GM12872 (cell line): Measurements from ENCODE around the gene FAM184B.

ENCODE experiments used
- TF ChIP-seq, protein P1 (sequence below): IDR thresholded peaks from 3 replicates; pipeline ENCODE4 v1.5.1; 2011; ENCODE audit warnings: low read depth, mild to moderate bottlenecking, low read length, moderate library complexity; ENCODE audit not compliant: insufficient read depth

The FAM184B gene

DNA sequence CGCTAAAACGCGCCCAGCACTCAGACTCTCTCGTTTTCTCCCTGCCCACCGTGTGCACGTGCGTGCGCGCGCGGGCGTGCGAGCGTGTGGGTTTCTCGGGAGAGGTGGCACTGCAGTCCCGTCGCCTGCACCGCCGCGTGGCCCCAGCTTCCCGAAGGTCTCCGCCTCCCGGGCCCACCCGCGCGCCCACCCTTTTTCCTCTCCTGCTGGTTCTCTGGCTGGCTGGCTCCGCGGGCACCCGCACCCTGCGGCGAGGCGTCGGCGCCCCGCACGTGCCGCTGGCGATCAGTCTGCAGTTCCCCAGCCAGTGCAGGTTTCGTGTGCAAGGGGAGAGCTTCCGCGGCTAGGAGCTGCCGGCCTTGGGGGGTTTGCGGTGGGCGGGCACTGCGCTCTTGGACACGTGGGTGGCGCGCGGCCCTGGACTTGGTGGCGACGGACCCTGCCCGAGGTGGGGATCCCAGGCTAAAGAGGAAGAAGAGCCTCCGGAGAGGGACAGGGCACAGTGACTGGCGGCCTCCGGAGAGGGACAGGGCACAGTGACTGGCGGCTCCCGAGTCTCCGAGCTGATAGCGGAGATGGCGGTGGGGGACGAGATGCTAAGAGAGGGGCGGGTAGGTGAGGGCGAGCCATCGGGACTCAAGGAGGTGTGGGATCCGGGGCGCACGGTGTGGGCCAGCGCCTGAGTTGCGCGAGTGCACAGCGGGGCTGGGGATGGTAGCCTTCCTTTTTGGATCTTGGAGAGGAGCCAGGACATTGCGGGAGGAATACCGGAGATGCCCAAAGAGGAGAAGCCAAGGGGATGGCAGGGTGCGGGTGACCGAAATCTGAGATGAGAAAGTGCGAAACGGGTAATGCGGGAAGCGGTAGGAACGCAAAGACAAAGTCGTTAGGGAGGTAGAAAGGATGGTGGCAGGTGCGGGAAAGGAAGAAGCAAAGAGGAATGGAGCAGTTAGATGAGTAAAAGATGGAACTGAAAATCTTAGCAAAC lies at the start of gene FAM184B:
Gene FAM184B, minus strand, starts transcription at position 322 of the 988 bp plus-strand sequence. CDS start 322 bp downstream, outside the sequence.
- TF ChIP-seq, protein P1, sequence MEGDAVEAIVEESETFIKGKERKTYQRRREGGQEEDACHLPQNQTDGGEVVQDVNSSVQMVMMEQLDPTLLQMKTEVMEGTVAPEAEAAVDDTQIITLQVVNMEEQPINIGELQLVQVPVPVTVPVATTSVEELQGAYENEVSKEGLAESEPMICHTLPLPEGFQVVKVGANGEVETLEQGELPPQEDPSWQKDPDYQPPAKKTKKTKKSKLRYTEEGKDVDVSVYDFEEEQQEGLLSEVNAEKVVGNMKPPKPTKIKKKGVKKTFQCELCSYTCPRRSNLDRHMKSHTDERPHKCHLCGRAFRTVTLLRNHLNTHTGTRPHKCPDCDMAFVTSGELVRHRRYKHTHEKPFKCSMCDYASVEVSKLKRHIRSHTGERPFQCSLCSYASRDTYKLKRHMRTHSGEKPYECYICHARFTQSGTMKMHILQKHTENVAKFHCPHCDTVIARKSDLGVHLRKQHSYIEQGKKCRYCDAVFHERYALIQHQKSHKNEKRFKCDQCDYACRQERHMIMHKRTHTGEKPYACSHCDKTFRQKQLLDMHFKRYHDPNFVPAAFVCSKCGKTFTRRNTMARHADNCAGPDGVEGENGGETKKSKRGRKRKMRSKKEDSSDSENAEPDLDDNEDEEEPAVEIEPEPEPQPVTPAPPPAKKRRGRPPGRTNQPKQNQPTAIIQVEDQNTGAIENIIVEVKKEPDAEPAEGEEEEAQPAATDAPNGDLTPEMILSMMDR = no peak

DNA sequence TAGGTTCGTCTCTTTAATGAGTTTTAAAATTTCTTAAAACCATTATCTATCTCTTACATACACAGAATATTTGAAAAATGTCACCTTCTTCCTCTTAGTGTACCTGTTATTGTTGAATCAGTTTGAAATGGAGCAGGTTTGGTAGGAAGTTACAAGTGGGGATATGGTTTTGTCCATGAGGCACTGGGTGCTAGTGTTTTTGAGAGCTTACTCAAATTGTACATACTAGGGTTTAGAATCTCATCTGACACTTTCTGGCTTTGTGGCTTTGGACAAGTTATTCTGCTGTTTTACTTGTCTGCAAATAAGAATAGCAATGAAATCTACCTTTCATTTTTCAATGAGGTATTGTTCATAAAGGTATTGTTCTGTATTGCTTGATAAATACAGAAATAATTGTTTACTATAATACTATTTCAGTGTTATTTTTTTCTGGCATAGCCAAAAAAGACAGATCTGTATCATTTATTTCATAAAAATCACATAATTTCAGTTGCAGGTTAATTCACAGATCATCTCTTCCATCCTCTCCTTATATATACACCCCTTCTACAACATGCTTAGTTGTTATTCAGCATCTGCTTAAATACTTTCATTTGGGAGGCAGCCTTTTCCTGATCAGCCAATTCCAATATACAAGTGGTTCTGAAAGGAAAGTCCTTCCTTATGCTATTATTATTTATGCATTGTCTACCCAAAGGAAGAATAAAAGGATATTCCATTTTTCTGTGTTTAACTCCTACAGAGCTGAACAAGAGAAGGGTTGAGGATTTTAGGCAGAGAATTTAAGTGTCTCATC lies 42.6 kb upstream of the FAM184B start:
- TF ChIP-seq, protein P1 = no peak

DNA sequence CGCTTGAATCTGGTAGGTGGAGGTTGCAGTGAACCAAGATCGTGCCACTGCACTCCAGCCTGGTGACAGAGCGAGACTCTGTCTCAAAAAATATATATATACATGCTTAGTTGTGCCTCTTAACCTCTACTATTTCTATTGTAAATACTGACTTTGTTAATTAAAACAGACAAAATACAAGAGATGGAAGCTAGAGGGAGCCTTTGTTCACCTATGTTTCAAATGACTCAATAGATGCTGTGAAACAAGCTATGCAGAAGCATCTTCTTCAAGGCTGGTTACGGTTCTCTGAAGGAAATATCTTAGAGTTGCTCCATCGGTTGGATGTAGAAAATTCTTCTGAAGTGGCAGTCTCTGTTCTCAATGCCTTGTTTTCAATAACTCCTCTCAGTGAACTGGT lies 35.6 kb upstream of the FAM184B start:
- TF ChIP-seq, protein P1 = peak; percentile 53

DNA sequence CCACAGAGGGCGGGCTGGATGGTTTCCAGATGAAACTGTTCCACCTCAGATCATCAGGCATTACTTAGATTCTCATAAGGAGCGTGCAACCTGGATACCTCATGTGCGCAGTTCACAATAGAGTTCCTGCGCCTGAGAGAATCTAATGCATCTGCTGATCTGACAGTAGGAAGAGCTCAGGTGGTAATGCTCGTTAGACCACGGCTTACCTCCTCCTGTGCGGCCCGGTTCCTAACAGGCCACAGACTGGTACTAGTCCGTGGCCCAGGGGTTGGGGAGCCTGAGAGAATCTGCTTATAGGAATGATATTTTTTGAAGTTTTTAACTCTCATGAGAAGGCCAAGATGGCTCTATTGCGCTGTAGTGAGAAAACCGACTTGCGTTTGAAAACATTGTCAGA lies 34.7 kb upstream of the FAM184B start:
- TF ChIP-seq, protein P1 = no peak

DNA sequence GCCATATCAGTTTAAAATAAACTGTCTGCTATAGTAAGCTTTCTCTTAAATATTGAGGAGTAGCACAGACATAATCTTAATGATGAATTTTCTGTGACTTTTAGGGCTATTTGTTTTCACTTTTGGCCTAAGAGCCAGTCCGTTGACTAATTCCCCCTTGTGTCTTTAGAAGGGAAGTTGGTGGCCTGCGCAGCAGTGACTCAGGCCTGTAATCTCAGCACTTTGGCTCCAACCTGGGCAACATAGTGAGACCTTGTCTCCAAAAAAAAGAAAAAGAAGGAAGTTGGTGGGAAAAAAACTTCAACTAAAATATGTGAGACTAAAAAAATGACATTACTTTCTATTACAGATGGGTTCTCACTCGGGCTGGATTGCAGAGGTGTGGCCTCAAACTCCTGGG lies 32.7 kb upstream of the FAM184B start:
- TF ChIP-seq, protein P1 = no peak

DNA sequence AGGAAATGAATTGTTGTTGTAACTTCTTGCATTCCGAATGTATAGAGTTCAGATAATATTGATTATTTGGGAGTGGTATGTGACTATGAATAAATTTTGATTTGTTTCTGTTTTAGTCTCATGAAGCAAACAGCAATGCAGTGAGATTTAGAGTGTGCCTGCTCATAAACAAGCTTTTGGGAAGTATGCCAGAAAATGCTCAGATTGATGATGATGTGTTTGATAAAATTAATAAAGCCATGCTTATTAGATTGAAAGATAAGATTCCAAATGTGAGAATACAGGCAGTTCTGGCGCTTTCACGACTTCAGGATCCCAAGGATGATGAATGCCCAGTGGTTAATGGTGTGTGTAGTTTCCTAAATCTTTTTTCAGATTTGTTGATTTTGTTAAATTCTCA lies 31.4 kb upstream of the FAM184B start:
- TF ChIP-seq, protein P1 = no peak

DNA sequence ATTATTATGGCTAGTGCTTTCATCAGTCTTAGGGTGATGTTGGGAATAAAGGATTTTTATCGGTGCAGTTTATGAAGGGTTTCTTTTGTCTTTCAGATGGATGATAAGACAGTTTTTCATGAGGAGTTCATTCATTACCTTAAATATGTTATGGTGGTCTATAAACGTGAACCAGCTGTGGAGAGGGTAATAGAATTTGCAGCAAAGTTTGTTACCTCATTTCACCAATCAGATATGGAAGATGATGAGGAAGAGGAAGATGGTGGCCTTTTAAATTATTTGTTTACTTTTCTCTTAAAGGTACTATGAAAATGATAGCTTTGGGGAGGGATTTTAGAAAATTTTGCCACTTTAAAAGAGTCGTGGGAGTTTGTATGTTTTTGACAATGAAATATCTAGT lies 30.7 kb upstream of the FAM184B start:
- TF ChIP-seq, protein P1 = no peak
